ENCODE data around the gene BRD4.

DNA sequence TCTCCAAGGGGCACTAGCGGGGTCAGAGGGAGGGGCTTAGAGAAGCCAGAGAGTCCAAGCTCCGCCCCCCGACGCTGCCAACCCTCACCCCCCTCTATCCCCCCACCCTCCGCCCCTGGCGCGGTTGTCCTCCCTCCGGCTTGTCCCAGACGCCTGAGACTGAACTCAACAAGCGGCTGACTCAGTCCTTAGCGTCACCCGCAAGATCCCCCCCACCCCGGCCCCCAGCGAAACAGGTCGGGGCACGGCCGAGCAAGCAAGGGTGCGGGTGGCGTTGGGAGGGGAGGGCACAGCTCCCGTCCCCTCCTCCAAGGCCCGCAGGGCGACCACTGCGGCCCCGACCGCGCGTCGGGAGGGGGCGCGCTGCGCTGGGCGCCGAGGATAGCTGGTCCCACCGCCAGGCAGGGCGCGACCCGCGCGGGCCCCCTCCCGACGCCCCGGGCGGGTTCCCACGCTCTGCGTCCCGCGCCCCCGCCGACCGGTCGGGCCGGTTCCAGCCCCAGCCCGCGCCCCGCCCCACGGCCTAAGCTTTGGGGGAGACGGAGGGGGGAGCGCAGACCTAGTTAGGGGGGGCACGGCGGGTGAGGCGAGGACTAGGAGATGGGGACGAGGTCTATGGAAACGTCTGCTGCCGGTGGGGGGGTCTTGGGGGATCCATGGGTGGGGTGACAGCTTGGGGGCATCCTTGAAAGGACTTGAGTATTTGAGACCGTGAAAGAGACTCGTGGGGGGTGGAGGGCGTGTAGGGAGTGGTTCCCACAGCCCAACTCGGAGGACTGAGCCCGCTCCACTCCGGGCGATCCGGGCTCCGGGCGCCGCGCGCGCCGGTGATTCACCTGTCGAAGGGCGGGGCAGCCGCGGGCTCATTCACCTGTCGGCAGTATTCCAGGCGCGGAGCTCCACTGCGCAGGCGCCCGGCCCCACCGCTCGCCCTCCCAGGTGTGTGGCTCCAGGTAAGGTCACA lies 136.7 kb downstream of the BRD4 start:
- TF ChIP-seq TCF7L2 (IDR thresholded peaks at IDR 0.05; ENCODE audit: low read depth, low read length), result no peak
- TF ChIP-seq, protein P1, sequence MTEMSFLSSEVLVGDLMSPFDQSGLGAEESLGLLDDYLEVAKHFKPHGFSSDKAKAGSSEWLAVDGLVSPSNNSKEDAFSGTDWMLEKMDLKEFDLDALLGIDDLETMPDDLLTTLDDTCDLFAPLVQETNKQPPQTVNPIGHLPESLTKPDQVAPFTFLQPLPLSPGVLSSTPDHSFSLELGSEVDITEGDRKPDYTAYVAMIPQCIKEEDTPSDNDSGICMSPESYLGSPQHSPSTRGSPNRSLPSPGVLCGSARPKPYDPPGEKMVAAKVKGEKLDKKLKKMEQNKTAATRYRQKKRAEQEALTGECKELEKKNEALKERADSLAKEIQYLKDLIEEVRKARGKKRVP (CRISPR knock-in tag; IDR thresholded peaks at IDR 0.05), result no peak
- TF ChIP-seq KLF13 (CRISPR knock-in tag; IDR thresholded peaks at IDR 0.05), result no peak
- TF ChIP-seq, protein P2, sequence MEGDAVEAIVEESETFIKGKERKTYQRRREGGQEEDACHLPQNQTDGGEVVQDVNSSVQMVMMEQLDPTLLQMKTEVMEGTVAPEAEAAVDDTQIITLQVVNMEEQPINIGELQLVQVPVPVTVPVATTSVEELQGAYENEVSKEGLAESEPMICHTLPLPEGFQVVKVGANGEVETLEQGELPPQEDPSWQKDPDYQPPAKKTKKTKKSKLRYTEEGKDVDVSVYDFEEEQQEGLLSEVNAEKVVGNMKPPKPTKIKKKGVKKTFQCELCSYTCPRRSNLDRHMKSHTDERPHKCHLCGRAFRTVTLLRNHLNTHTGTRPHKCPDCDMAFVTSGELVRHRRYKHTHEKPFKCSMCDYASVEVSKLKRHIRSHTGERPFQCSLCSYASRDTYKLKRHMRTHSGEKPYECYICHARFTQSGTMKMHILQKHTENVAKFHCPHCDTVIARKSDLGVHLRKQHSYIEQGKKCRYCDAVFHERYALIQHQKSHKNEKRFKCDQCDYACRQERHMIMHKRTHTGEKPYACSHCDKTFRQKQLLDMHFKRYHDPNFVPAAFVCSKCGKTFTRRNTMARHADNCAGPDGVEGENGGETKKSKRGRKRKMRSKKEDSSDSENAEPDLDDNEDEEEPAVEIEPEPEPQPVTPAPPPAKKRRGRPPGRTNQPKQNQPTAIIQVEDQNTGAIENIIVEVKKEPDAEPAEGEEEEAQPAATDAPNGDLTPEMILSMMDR (CRISPR knock-in tag; IDR thresholded peaks at IDR 0.05), result peak; percentile 51
- no peak for TF ChIP-seq ZNF614 (CRISPR knock-in tag; IDR thresholded peaks at IDR 0.05; ENCODE audit: borderline replicate concordance)
- TF ChIP-seq, protein P3, sequence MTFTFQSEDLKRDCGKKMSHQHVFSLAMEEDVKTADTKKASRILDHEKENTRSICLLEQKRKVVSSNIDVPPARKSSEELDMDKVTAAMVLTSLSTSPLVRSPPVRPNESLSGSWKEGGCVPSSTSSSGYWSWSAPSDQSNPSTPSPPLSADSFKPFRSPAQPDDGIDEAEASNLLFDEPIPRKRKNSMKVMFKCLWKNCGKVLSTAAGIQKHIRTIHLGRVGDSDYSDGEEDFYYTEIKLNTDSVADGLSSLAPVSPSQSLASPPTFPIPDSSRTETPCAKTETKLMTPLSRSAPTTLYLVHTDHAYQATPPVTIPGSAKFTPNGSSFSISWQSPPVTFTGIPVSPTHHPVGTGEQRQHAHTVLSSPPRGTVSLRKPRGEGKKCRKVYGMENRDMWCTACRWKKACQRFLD (CRISPR knock-in tag; IDR thresholded peaks at IDR 0.05; ENCODE audit: borderline replicate concordance), result no peak
- TF ChIP-seq XRCC5 (optimal IDR thresholded peaks at IDR 0.05; ENCODE audit: low read length), result no peak
- no peak for TF ChIP-seq EZH2 (conservative IDR thresholded peaks at IDR 0.05; ENCODE audit: low read depth, low read length)
